ENCODE results near the gene SARM1.
"Not testable (repeated sequence)": the region's sequence is repeated elsewhere in the genome, so short reads cannot be mapped to it uniquely, and the experiment has no call there.

SARM1 gene

GRCh38 chr17:28371245-28372202 is at the start of gene SARM1:
SARM1 (plus strand) TSS chr17:28371694; CDS start chr17:28372033, 339 bp downstream.
- peak; percentile 99 for DNase-seq (ENCODE audit: low spot score)

- DNase-seq (ENCODE audit: low spot score): no peak
These were observed 47.2 kb upstream of the SARM1 start for GRCh38 chr17:28324267-28324745.

GRCh38 chr17:28324781-28325180 is 46.7 kb upstream of the SARM1 start:
- DNase-seq (ENCODE audit: low spot score): no peak

- DNase-seq (ENCODE audit: low spot score): no peak
These were observed 46.3 kb upstream of the SARM1 start for GRCh38 chr17:28325211-28325610.

GRCh38 chr17:28326114-28326513 is 45.4 kb upstream of the SARM1 start:
- no peak for DNase-seq (ENCODE audit: low spot score)

- DNase-seq (ENCODE audit: low spot score): no peak
These were observed 44.4 kb upstream of the SARM1 start for GRCh38 chr17:28327031-28327607.

- DNase-seq (ENCODE audit: low spot score): no peak
These were observed 43.8 kb upstream of the SARM1 start for GRCh38 chr17:28327709-28328108.

GRCh38 chr17:28328325-28328724 is 43.2 kb upstream of the SARM1 start:
- DNase-seq (ENCODE audit: low spot score): no peak

- DNase-seq (ENCODE audit: low spot score): no peak
These were observed 40.8 kb upstream of the SARM1 start for GRCh38 chr17:28330671-28331070.

- no peak for DNase-seq (ENCODE audit: low spot score)
These were observed 39.5 kb upstream of the SARM1 start for GRCh38 chr17:28331891-28332420.

GRCh38 chr17:28333083-28333746 is 38.3 kb upstream of the SARM1 start:
- DNase-seq (ENCODE audit: low spot score): no peak

- no peak for DNase-seq (ENCODE audit: low spot score)
These were observed 37.3 kb upstream of the SARM1 start for GRCh38 chr17:28334171-28334570.

GRCh38 chr17:28334666-28335200 is 36.8 kb upstream of the SARM1 start:
- no peak for DNase-seq (ENCODE audit: low spot score)

- peak; percentile 87 for DNase-seq (ENCODE audit: low spot score)
These were observed 36.1 kb upstream of the SARM1 start, which contains the start of the genes IFT20 and TNFAIP1 for GRCh38 chr17:28335201-28335958. IFT20 (minus strand) TSS chr17:28335472; CDS start chr17:28331985, 3,487 bp downstream. TNFAIP1 (plus strand) TSS chr17:28335761; CDS start chr17:28339522, 3,761 bp downstream.

- DNase-seq (ENCODE audit: low spot score): peak; percentile 58
These were observed 35.3 kb upstream of the SARM1 start for GRCh38 chr17:28335959-28336871.

- no peak for DNase-seq (ENCODE audit: low spot score)
These were observed 33.3 kb upstream of the SARM1 start for GRCh38 chr17:28338056-28338768.

GRCh38 chr17:28338769-28339212 is 32.7 kb upstream of the SARM1 start:
- not testable (repeated sequence) for DNase-seq (ENCODE audit: low spot score)

GRCh38 chr17:28339431-28339830 is 32.1 kb upstream of the SARM1 start:
- DNase-seq (ENCODE audit: low spot score): no peak

GRCh38 chr17:28340374-28340773 is 31.1 kb upstream of the SARM1 start:
- no peak for DNase-seq (ENCODE audit: low spot score)

All from HuH-7.5 (cell line).